Activated CD8-positive, alpha-beta T cell treated with anti-CD3 and anti-CD28 coated beads for 36 hours (primary cell): ENCODE data around the gene LRRC2. TPM values are rescaled to one million over a fixed set of nuclear protein-coding genes. Genes with fewer than 3 reads are reported as not detected.

Experiments
- ATAC-seq: fragments of 200-7000 bp; cut with Tn5 transposase; one replicate; pipeline ENCODE4 v1.10.0; 2021; ENCODE audit warnings: mild to moderate bottlenecking, moderate library complexity
- CTCF ChIA-PET: fragments of 350-600 bp; sonication (Branson Sonifier 250); formaldehyde crosslinking; loops from one replicate; lab custom pipeline; 2021; ENCODE audit warnings: antibody characterized with exemption; lab: Charles Lee
- POLR2A ChIA-PET: fragments of 350-600 bp; sonication (Branson Sonifier 250); formaldehyde crosslinking; loops from one replicate; lab custom pipeline; 2021; ENCODE audit warnings: antibody characterized with exemption; lab: Charles Lee
- DNase-seq: peaks from one replicate; pipeline ENCODE4 v3.0.0-alpha.2; 2020
- H3K27ac Mint-ChIP-seq: one replicate; pipeline ENCODE4 v1.8.0; 2021; ENCODE audit warnings: mild to moderate bottlenecking, mixed read lengths
- H3K27me3 Mint-ChIP-seq: one replicate; pipeline ENCODE4 v1.8.0; 2021; ENCODE audit warnings: mixed read lengths
- H3K36me3 Mint-ChIP-seq: one replicate; pipeline ENCODE4 v1.8.0; 2021; ENCODE audit warnings: low read depth, mixed read lengths
- H3K4me1 Mint-ChIP-seq: one replicate; pipeline ENCODE4 v1.8.0; 2021; ENCODE audit warnings: low read depth, mixed read lengths
- H3K4me3 Mint-ChIP-seq: one replicate; pipeline ENCODE4 v1.8.0; 2021; ENCODE audit warnings: mild to moderate bottlenecking, moderate library complexity, mixed read lengths
- H3K9me3 Mint-ChIP-seq: one replicate; pipeline ENCODE4 v1.8.0; 2021; ENCODE audit warnings: mixed read lengths
- intact Hi-C: fragments of 100-400 bp; cut with micrococcal nuclease; formaldehyde crosslinking; loops from one replicate; pipeline ENCODE4 v1.10.0; 2022
- total RNA-seq, 2 experiments: library from RNA; stranded (reverse); gene quantifications; one replicate each; pipeline ENCODE4 v1.2.3, GENCODE V29; 2021
- TF ChIP-seq, protein P1 (sequence below): fragments of 200-600 bp; IDR thresholded peaks from one replicate; pipeline ENCODE4 v1.8.0; 2022; ENCODE audit warnings: antibody characterized with exemption, mild to moderate bottlenecking

Gene LRRC2
- total RNA-seq, 2 experiments from 2014 or later: not detected

DNA sequence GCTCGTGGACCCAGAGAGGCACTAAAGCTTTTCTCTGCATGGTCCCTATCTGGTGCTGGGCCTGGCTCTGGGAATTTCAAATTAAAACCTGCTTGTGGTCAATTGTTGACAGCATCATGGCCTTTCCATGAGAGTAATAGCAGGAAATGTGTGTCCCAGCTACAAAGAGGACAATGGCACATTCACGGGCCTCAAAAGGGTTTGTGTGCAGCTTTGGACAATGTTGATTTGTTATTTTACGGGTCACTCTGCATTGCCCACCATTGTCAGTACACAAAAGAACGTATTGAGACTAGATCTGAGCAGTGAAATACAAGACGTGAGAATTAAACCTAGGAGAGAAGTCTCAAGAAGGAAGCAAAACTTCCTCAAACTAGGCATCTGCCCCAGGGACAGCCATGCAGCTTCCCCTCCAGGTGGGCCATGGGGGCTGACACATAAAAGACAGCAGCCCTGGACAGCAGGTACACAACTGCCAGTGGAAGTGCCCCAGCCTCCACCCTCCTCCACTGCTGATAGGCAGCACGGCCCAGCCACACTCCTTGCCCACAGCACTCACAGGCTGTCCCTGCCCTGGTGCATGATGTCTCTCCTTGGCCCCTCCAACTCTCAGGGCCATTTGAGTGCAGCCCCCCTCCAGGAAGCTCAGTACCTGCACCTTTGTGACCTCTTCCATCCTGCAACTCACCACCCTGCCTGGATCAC lies 85.5 kb downstream of the LRRC2 start:
- DNase-seq (no peak), ATAC-seq (no peak)
- Mint-ChIP-seq H3K4me1 (no peaks in the 10 kb centered on the region), H3K27me3 (peaks cover 11% of the 10 kb centered on the region), H3K27ac (no peak overlapping the region), H3K4me3 (no peak overlapping the region), H3K36me3 (no peaks in the 10 kb centered on the region), H3K9me3 (no peaks in the 10 kb centered on the region)
- ChIA-PET POLR2A (interaction anchor here (0.6 to 1.2 kb wide), 2 partner anchors 78 to 205 kb away, joined by 3 read pairs; no protein-coding TSS in a partner anchor), CTCF (interaction anchor here (1.4 to 13.6 kb wide), 3 partner anchors 8 to 149 kb away, joined by 4 to 254 read pairs (median 12); no protein-coding TSS in a partner anchor)
- TF ChIP-seq, protein P1, sequence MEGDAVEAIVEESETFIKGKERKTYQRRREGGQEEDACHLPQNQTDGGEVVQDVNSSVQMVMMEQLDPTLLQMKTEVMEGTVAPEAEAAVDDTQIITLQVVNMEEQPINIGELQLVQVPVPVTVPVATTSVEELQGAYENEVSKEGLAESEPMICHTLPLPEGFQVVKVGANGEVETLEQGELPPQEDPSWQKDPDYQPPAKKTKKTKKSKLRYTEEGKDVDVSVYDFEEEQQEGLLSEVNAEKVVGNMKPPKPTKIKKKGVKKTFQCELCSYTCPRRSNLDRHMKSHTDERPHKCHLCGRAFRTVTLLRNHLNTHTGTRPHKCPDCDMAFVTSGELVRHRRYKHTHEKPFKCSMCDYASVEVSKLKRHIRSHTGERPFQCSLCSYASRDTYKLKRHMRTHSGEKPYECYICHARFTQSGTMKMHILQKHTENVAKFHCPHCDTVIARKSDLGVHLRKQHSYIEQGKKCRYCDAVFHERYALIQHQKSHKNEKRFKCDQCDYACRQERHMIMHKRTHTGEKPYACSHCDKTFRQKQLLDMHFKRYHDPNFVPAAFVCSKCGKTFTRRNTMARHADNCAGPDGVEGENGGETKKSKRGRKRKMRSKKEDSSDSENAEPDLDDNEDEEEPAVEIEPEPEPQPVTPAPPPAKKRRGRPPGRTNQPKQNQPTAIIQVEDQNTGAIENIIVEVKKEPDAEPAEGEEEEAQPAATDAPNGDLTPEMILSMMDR: no peak
- intact Hi-C loops: no loop called here

DNA sequence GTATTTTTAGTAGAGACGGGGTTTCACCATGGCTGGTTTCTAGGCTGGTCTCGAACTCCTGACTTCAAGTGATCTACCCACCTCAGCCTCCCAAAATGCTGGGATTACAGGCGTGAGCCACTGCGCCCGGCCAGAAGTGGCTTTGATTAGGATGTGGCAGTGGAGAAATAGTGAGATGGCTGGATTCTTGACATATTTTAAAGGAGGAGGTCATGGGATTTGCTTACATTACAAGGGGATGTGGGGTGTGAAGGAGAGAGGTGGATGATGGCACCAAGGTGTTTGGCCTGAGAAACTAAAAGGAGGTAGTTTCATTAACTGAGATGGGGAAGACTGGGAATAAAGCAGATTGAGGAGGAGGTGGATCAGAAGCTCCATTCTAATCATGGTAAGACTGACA lies 86.4 kb downstream of the LRRC2 start:
- intact Hi-C loops: no loop called here
- ChIA-PET CTCF (interaction anchor here (1.4 to 13.6 kb wide), 3 partner anchors 9 to 150 kb away, joined by 4 to 254 read pairs (median 12); no protein-coding TSS in a partner anchor), POLR2A (interaction anchor here (0.6 kb wide), 1 partner anchor 206 kb away, joined by 3 read pairs; no protein-coding TSS in a partner anchor)
- H3K4me1 Mint-ChIP-seq: no peaks in the 10 kb centered on the region
- ATAC-seq: no peak
- H3K9me3 Mint-ChIP-seq: peaks cover 7% of the 10 kb centered on the region
- no peaks in the 10 kb centered on the region for H3K36me3 Mint-ChIP-seq
- H3K27ac Mint-ChIP-seq: no peak overlapping the region
- DNase-seq: no peak
- H3K4me3 Mint-ChIP-seq: no peak overlapping the region
- peaks cover 12% of the 10 kb centered on the region for H3K27me3 Mint-ChIP-seq
- TF ChIP-seq, protein P1: no peak

DNA sequence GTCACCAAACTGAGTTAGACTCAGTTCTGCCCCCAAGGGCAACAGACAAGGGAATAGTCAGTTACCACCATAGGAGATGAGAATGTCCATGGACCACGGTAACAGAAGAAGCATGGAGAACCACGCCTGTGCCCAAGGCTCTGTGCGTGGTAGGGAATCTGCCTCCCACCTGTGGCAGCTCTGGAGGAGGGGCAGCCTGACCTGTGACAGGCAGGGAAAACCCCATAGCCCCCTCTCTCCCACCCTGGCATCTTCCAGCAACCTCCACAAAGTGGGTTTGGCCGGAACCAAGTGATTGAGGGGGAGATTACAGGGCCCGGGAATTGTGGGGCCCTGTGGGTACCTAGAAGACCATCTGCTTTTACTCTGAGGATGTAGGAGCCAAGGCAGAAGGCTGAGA lies 87.1 kb downstream of the LRRC2 start:
- ATAC-seq (no peak), DNase-seq (no peak)
- Mint-ChIP-seq H3K4me1 (no peaks in the 10 kb centered on the region), H3K4me3 (no peak overlapping the region), H3K9me3 (peaks cover 11% of the 10 kb centered on the region), H3K27me3 (peaks cover 15% of the 10 kb centered on the region), H3K27ac (no peak overlapping the region), H3K36me3 (no peaks in the 10 kb centered on the region)
- POLR2A ChIA-PET: no interaction called here
- intact Hi-C loops: no loop called here
- TF ChIP-seq, protein P1: no peak
- CTCF ChIA-PET: interaction anchor here (5.4 kb wide), 1 partner anchor 10 kb away, joined by 47 read pairs; no protein-coding TSS in a partner anchor

DNA sequence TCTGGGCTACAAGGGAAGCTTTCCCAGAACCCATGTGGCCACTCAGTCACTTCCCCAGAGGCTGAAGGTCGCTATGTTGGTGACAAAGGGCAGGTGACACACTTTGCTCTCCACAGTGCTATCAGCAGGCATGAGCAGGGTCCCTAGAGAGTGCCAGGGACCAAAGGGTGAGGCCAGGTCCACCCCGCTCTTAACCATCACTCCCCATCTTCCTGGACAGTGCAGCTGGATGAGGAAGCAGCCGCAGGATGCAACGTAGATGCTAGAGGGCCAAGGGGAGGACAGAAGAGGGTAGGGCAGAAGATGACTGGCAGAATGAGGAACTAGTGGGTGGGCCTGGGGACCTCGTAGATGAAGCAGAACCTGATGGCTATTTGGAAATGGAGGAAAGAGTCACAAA lies 87.8 kb downstream of the LRRC2 start:
- Mint-ChIP-seq H3K4me1 (no peaks in the 10 kb centered on the region), H3K36me3 (no peaks in the 10 kb centered on the region), H3K9me3 (peaks cover 11% of the 10 kb centered on the region), H3K27ac (no peak overlapping the region), H3K4me3 (no peak overlapping the region), H3K27me3 (peaks cover 15% of the 10 kb centered on the region)
- POLR2A ChIA-PET: no interaction called here
- TF ChIP-seq, protein P1: no peak
- ATAC-seq: no peak
- CTCF ChIA-PET: interaction anchor here (5.4 kb wide), 1 partner anchor 11 kb away, joined by 47 read pairs; no protein-coding TSS in a partner anchor
- intact Hi-C loops: no loop called here
- DNase-seq: no peak

DNA sequence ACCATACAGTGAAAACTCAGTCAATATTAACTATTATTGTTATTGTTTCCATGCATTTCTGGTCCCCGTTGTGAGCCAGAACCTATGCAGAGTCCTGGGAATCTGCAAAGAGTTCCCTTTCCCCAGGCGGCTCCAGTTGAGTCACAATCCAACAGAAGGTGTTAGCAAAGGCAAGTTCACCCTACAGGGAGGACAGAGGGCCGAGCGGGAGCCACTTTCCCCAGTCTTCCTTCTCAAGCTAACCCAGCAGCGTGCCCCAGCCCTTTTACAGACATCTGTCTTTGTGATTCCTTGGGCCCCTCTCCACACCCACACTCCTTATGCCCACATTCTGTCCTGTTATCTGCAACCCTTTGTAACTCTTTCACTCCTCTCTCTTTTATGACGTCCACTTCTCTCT lies 88.3 kb downstream of the LRRC2 start:
- DNase-seq: no peak
- intact Hi-C loops: no loop called here
- Mint-ChIP-seq H3K9me3 (peaks cover 11% of the 10 kb centered on the region), H3K4me3 (no peak overlapping the region), H3K4me1 (no peaks in the 10 kb centered on the region), H3K27me3 (peaks cover 15% of the 10 kb centered on the region), H3K36me3 (no peaks in the 10 kb centered on the region), H3K27ac (no peak overlapping the region)
- TF ChIP-seq, protein P1: no peak
- ChIA-PET POLR2A (no interaction called here), CTCF (interaction anchor here (1.3 to 5.4 kb wide), 2 partner anchors 11 to 152 kb away, joined by 3 to 47 read pairs; no protein-coding TSS in a partner anchor)
- ATAC-seq: no peak
